ENCODE measurements around the gene ZFYVE9.

DNA sequence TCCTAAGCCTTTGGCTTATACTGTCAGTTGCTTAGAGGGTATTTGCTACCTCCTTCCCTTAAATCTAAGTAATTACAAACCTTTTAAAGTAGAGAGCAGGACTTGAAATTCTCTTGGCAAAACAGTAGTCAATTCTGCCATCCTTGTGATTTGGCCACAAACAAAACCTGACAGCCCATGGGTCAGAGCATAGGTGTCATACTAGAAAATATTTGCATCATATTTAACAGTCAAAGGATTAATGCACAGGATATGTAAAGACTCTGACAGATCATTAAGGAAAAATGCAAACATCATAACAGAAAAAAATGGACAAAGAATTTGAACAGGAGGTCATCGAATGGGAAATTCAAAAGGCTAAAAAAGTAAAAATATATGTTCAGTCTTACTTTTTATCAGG is 50.5 kb downstream of the ZFYVE9 start:
- TF ChIP-seq POLR2AphosphoS5 (IDR thresholded peaks at IDR 0.05) (no peak), CTCF (IDR thresholded peaks at IDR 0.05) (no peak), POLR2A (IDR thresholded peaks at IDR 0.05) (no peak)

Measured in suprapubic skin (tissue), 4 donors.